MM.1S (cell line): ENCODE measurements around the gene PGM1.

ENCODE experiments used
- EZH2 ChIP-seq: fragments of 300-600 bp; sonication (generic); optimal IDR thresholded peaks from 2 replicates; pipeline ENCODE3; 2017; ENCODE audit warnings: low read depth, mild to moderate bottlenecking, antibody characterized with exemption, low read length, mixed read lengths
- TF ChIP-seq, protein P1 (sequence below): fragments of 300-600 bp; sonication (generic); IDR thresholded peaks from 2 replicates; pipeline ENCODE4 v1.5.1; 2016; ENCODE audit warnings: antibody characterized with exemption, low read length, mixed read lengths

DNA sequence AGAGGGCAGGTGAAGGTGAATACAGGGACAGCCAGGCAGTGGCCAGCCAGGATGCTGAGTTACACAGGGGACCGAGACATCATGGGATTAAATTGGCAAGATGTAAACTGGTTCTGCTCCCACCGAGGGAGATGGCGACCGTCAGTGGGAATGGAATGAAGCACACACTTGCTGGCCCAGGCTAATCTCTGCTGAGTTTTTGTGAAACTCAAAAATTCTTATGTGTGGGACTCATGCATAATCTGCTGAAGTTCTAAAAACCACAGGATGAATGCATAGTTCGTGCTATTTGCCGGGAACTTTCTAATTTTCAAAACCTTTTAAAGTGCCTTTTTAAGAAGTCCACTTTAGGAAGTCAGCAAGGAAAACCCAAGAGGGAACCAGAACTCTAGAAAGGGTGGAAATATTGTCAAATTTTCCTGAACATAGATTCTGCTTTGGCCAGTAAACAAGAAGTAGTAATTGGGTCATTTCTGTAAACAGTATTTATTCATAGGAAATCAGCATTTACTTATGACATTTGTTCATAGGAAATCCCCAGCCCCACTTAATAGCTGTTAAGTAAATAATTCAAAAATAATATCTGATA is 95.2 kb downstream of the PGM1 start:
- TF ChIP-seq EZH2, result no peak
- TF ChIP-seq, protein P1, sequence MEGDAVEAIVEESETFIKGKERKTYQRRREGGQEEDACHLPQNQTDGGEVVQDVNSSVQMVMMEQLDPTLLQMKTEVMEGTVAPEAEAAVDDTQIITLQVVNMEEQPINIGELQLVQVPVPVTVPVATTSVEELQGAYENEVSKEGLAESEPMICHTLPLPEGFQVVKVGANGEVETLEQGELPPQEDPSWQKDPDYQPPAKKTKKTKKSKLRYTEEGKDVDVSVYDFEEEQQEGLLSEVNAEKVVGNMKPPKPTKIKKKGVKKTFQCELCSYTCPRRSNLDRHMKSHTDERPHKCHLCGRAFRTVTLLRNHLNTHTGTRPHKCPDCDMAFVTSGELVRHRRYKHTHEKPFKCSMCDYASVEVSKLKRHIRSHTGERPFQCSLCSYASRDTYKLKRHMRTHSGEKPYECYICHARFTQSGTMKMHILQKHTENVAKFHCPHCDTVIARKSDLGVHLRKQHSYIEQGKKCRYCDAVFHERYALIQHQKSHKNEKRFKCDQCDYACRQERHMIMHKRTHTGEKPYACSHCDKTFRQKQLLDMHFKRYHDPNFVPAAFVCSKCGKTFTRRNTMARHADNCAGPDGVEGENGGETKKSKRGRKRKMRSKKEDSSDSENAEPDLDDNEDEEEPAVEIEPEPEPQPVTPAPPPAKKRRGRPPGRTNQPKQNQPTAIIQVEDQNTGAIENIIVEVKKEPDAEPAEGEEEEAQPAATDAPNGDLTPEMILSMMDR, result no peak
